Measurements from ENCODE around the gene SLC25A39. TPM values are rescaled to one million over a fixed set of nuclear protein-coding genes. Genes with fewer than 3 reads are reported as not detected.

SLC25A39 gene
- total and polyA plus RNA-seq, 2 of the 4 experiments (the other 2 are of a cell fraction): 49.1 to 99.7 TPM

DNA sequence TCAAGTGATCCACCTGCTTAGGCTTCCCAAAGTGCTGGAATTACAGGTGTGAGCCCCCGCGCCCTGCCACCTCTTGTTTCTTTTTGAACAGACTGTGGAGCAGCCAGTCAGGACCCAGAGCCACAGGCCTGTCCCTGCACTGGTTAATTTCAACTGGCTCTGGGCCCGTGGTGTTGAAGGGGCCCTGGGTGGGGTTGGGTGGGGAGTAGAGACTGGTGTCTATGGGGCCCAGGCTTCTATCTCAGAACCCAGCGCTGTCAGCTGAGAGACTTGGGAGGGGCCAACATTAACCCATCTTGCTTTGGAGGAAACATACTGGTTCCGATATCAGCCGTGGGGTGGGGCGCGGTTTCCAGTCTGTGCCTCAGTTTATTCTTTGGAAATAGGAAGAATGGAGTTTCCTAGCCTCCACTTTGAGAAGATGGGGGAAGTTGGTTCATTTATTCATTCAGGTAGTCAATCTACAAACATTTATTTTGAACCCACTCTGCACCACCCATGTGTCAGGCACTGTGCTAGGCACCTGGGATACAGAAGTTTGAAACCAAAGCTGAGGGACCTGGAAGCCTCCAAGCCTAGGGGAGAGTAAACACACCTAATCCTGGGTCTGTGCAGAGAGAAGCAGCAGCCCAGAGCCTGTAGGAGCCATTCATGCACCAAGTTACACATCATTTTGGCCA is 41.1 kb downstream of the SLC25A39 start:
- H3K9me3 ChIP-seq (ENCODE audit: control insufficient read depth, insufficient read depth, low read length): no peaks in the 10 kb centered on the region
- no peak overlapping the region for H3K4me2 ChIP-seq (ENCODE audit: low read depth, low read length)
- TF ChIP-seq, protein P1, sequence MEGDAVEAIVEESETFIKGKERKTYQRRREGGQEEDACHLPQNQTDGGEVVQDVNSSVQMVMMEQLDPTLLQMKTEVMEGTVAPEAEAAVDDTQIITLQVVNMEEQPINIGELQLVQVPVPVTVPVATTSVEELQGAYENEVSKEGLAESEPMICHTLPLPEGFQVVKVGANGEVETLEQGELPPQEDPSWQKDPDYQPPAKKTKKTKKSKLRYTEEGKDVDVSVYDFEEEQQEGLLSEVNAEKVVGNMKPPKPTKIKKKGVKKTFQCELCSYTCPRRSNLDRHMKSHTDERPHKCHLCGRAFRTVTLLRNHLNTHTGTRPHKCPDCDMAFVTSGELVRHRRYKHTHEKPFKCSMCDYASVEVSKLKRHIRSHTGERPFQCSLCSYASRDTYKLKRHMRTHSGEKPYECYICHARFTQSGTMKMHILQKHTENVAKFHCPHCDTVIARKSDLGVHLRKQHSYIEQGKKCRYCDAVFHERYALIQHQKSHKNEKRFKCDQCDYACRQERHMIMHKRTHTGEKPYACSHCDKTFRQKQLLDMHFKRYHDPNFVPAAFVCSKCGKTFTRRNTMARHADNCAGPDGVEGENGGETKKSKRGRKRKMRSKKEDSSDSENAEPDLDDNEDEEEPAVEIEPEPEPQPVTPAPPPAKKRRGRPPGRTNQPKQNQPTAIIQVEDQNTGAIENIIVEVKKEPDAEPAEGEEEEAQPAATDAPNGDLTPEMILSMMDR (conservative IDR thresholded peaks at IDR 0.05; ENCODE audit: low read depth, low read length): no peak
- no peak for TF ChIP-seq MXI1 (IDR thresholded peaks at IDR 0.05; ENCODE audit: borderline replicate concordance, low read depth, low read length)
- no peaks in the 10 kb centered on the region for H3K36me3 ChIP-seq (ENCODE audit: control insufficient read depth, insufficient read depth, low read length)
- intact Hi-C loops (cut with micrococcal nuclease) (no loop called here), dilution Hi-C loops (cut with HindIII; ENCODE audit: low sequenced_read_pairs, unreplicated experiment) (no loop called here), in situ Hi-C loops (cut with MboI; ENCODE audit: low sequenced_read_pairs) (no loop called here)
- no peaks in the 10 kb centered on the region for H4K20me1 ChIP-seq (ENCODE audit: insufficient read depth, low read length)
- no peak overlapping the region for H3K18ac ChIP-seq (ENCODE audit: low read depth, low read length)
- H4K8ac ChIP-seq (ENCODE audit: low read depth in 2 of 2, low read length in 2 of 2): no peak overlapping the region
- H3K79me1 ChIP-seq (ENCODE audit: low read depth in 1 of 2, low read length in 2 of 2): peaks cover 0 to 5% of the 10 kb centered on the region in 2 experiments; a peak in 1 of 4 replicates
- no peak overlapping the region for H2BK120ac ChIP-seq (ENCODE audit: low read depth, low read length)
- no peak overlapping the region for H2BK5ac ChIP-seq (ENCODE audit: low read depth, low read length, poor library complexity, severe bottlenecking)
- H3K27me3 ChIP-seq (ENCODE audit: control insufficient read depth, insufficient read depth, low read length): peaks cover 6% of the 10 kb centered on the region
- WGBS, 2 experiments (ENCODE audit: extremely low coverage in 2 of 2, insufficient read length in 1 of 2): 83% methylated on average over 1 of the region's 8 CpGs; no CpG with 5 or more reads in 1 of the 2 experiments
- ChIA-PET CTCF (no interaction called here), POLR2A (ENCODE audit: unreplicated experiment) (no interaction called here)
- H2AFZ ChIP-seq (replicated peaks; ENCODE audit: low read length, poor library complexity): no peak overlapping the region
- H2AK5ac ChIP-seq (ENCODE audit: low read depth, low read length): no peak overlapping the region
- no TSS peak for BruUV-seq (replicated peaks)
- H4K91ac ChIP-seq (ENCODE audit: insufficient read depth, low read depth, low read length): no peak overlapping the region
- H3K4me1 ChIP-seq (ENCODE audit: control insufficient read depth, insufficient read depth, low read length): peaks cover 6% of the 10 kb centered on the region
- no peak overlapping the region for H3K14ac ChIP-seq (replicated peaks; ENCODE audit: low read depth, low read length)
- H4K5ac ChIP-seq (ENCODE audit: low read depth, low read length): no peak overlapping the region
- H3K23ac ChIP-seq (ENCODE audit: low read depth, low read length): no peak overlapping the region
- ATAC-seq (ENCODE audit: low read depth) (no peak), DNase-seq (no peak)
- peaks cover 14% of the 10 kb centered on the region for H3K9me1 ChIP-seq (ENCODE audit: insufficient read depth, low read length)
- H3K56ac ChIP-seq (ENCODE audit: extremely low read depth, insufficient read depth, low read length): no peak overlapping the region
- H2BK20ac ChIP-seq (ENCODE audit: low read depth, low read length): no peak overlapping the region
- no peak overlapping the region for H3K4me3 ChIP-seq (ENCODE audit: insufficient read depth, low read depth, low read length)
- no peak overlapping the region for H2AK9ac ChIP-seq (replicated peaks; ENCODE audit: low read depth, low read length, poor library complexity)
- H3K4ac ChIP-seq (ENCODE audit: low read depth, low read length): no peak overlapping the region
- H2BK15ac ChIP-seq (ENCODE audit: low read depth, low read length): no peak overlapping the region
- no peak overlapping the region for H3K9ac ChIP-seq (ENCODE audit: low read depth, low read length)
- H3K27ac ChIP-seq (ENCODE audit: insufficient read depth, low read length): no peak overlapping the region

All from IMR-90 (cell line).